ENCODE results near the gene HSPB3.
"Not testable (repeated sequence)": the region's sequence is repeated elsewhere in the genome, so short reads cannot be mapped to it uniquely, and the experiment has no call there.

The HSPB3 gene

GRCh38 chr5:54471398-54471797 lies 15.9 kb downstream of the HSPB3 start:
- H3K4me3 Mint-ChIP-seq, result no peak overlapping the region

DNA sequence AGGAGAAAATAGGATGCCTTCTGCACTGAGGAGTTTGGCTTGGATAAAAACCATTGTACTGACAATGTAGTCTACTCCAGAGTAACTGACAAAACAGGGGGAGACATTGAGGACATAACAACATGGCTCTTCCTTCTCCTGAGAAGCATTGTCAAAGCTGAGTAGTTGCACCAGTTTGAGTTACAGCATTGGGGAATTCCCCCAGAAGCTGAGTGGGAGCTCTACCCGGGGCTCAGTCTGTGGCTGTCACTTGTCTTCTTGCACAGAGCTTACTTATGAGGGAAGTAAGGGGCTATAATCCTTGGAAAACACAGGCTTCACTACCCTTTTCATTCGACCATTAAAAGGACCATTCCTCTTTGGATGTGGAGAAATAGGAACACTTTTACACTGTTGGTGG lies 21.2 kb downstream of the HSPB3 start:
- no peak overlapping the region for H3K27ac Mint-ChIP-seq

More at GRCh38 chr5:54471398-54471797, 15.9 kb downstream of the HSPB3 start:
- no peaks in the 10 kb centered on the region for H3K27me3 Mint-ChIP-seq
- no peak overlapping the region for H3K27ac Mint-ChIP-seq
- no peaks in the 10 kb centered on the region for H3K36me3 Mint-ChIP-seq (ENCODE audit: low read depth)
- no peaks in the 10 kb centered on the region for H3K9me3 Mint-ChIP-seq
- H3K4me1 Mint-ChIP-seq (ENCODE audit: low read depth), result peaks cover 10% of the 10 kb centered on the region

DNA sequence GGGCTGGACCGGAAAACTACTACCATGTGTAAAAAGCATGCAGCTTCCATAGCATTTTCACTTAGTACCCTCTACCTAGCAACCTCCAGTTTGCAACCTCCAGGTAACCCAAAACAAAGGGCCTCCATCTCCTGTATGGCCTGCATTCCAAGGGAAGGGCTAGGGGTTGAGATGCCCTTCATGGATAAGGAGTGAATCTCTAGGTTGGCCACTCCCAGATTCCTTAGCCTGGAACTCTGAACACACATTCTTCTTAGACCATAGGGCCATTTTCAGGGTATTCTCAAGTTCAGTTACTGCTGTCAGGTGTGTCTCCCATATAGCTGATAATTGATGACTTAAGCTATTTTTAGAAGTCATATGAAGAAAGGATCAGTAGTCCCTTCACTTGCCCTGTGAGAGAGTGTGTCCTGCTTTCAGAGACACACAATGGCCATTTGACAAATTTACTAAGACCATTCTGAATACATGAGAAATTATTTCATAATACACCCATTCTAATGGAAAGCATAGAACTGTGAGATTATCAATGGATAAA lies 22.5 kb downstream of the HSPB3 start:
- Mint-ChIP-seq H3K36me3 (ENCODE audit: low read depth) (no peaks in the 10 kb centered on the region), H3K4me1 (ENCODE audit: low read depth) (no peaks in the 10 kb centered on the region), H3K27ac (no peak overlapping the region), H3K4me3 (no peak overlapping the region), H3K27me3 (peaks cover 31% of the 10 kb centered on the region), H3K9me3 (no peaks in the 10 kb centered on the region)

More for the DNA sequence above, 21.2 kb downstream of the HSPB3 start:
- Mint-ChIP-seq H3K9me3 (no peaks in the 10 kb centered on the region), H3K27me3 (peaks cover 21% of the 10 kb centered on the region), H3K36me3 (ENCODE audit: low read depth) (no peaks in the 10 kb centered on the region), H3K4me3 (no peak overlapping the region), H3K4me1 (ENCODE audit: low read depth) (no peaks in the 10 kb centered on the region)

DNA sequence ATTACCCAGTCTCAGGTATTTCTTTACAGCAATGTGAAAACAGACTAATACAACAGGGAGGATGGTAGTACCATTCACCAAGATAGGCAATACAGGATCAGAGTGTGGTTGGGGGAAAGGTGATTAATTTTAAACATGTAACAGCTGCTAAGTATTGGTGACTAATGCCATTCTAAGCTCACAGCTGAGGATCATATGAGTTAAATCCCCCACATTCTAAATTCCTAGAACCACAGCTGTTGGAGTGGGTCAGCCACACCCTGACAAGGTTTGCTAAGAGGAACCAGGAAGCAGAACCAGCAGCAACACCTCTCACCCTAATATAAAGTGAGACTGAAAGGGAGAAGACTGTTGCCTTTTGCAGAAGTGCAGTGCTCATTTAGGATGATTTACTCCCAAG lies 24.8 kb downstream of the HSPB3 start:
- H3K27ac Mint-ChIP-seq, result no peak overlapping the region
- no peak overlapping the region for H3K4me3 Mint-ChIP-seq
- no peaks in the 10 kb centered on the region for H3K36me3 Mint-ChIP-seq (ENCODE audit: low read depth)
- no peaks in the 10 kb centered on the region for H3K9me3 Mint-ChIP-seq
- H3K27me3 Mint-ChIP-seq, result peaks cover 35% of the 10 kb centered on the region
- H3K4me1 Mint-ChIP-seq (ENCODE audit: low read depth), result no peaks in the 10 kb centered on the region

- Mint-ChIP-seq H3K4me3 (no peak overlapping the region), H3K27ac (no peak overlapping the region), H3K9me3 (no peaks in the 10 kb centered on the region), H3K27me3 (peaks cover 33% of the 10 kb centered on the region), H3K4me1 (ENCODE audit: low read depth) (no peaks in the 10 kb centered on the region), H3K36me3 (ENCODE audit: low read depth) (no peaks in the 10 kb centered on the region)
Observed at GRCh38 chr5:54484219-54484894, 28.9 kb downstream of the HSPB3 start.

DNA sequence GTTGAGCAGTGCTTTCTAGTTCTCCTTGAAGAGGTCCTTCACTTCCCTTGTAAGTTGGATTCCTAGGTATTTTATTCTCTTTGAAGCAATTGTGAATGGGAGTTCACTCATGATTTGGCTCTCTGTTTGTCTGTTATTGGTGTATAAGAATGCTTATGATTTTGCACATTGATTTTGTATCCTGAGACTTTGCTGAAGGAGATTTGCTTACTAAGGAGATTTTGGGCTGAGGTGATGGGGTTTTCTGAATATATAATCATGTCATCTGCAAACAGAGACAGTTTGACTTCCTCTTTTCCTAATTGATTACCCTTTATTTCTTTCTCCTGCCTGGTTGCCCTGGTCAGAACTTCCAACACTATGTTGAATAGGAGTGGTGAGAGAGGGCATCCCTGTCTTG lies 30.2 kb downstream of the HSPB3 start:
- not testable (repeated sequence) for H3K4me1 Mint-ChIP-seq (ENCODE audit: low read depth); H3K4me3 Mint-ChIP-seq; H3K27ac Mint-ChIP-seq; H3K9me3 Mint-ChIP-seq; H3K36me3 Mint-ChIP-seq (ENCODE audit: low read depth)
- H3K27me3 Mint-ChIP-seq, result peaks cover 24% of the 10 kb centered on the region

- not testable (repeated sequence) for H3K4me1 Mint-ChIP-seq (ENCODE audit: low read depth); H3K27me3 Mint-ChIP-seq; H3K4me3 Mint-ChIP-seq; H3K9me3 Mint-ChIP-seq; H3K36me3 Mint-ChIP-seq (ENCODE audit: low read depth); H3K27ac Mint-ChIP-seq
Observed at GRCh38 chr5:54489648-54489979, 34.1 kb downstream of the HSPB3 start.

DNA sequence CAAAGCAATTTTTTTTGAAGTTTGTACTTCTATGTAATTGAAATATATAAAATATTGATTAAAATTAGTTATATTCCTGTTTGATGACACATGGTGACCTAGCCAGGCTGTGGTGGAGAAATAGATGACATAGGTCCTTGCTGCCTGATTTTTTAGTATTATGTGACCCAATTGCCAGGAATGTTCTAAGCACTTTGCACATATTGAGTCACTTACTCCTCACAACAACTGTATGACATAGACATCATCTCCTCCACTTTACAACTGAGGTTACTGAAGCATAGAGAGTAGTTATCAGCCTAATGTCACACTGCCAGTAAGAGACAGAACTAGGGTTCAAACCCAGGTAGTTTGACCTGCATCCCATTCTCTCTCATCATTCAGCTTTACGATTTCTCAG lies 35.8 kb downstream of the HSPB3 start:
- H3K4me3 Mint-ChIP-seq, result no peak overlapping the region
- no peak overlapping the region for H3K27ac Mint-ChIP-seq
- peaks cover 5% of the 10 kb centered on the region for H3K27me3 Mint-ChIP-seq
- H3K36me3 Mint-ChIP-seq (ENCODE audit: low read depth), result no peaks in the 10 kb centered on the region
- H3K4me1 Mint-ChIP-seq (ENCODE audit: low read depth), result no peaks in the 10 kb centered on the region
- no peaks in the 10 kb centered on the region for H3K9me3 Mint-ChIP-seq

GRCh38 chr5:54492178-54492577 lies 36.7 kb downstream of the HSPB3 start:
- peaks cover 5% of the 10 kb centered on the region for H3K27me3 Mint-ChIP-seq
- no peaks in the 10 kb centered on the region for H3K36me3 Mint-ChIP-seq (ENCODE audit: low read depth)
- H3K4me3 Mint-ChIP-seq, result no peak overlapping the region
- H3K4me1 Mint-ChIP-seq (ENCODE audit: low read depth), result no peaks in the 10 kb centered on the region
- no peaks in the 10 kb centered on the region for H3K9me3 Mint-ChIP-seq
- no peak overlapping the region for H3K27ac Mint-ChIP-seq

DNA sequence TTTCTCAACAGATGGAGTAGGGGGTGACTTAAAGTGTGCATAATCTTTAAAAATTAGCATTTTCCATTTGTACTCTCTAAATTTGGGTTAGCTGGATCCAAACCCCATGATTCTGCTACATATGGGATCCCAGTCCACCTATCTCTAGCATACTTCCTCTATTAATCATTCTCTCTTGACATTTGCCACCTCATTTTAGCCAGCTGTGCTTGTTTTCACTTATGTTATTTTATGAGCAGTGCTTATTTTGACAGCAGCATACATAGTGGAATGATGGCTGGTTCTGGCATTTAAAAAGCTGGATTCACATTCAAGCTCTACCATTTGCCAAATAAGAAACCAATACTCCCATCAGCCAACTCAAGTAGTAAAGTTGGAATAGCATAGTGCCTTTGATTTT lies 39.5 kb downstream of the HSPB3 start:
- Mint-ChIP-seq H3K36me3 (ENCODE audit: low read depth) (no peaks in the 10 kb centered on the region), H3K27ac (no peak overlapping the region), H3K9me3 (peaks cover 15% of the 10 kb centered on the region), H3K27me3 (peaks cover 16% of the 10 kb centered on the region), H3K4me3 (no peak overlapping the region), H3K4me1 (ENCODE audit: low read depth) (no peaks in the 10 kb centered on the region)

Measured in stimulated activated naive CD8-positive, alpha-beta T cell treated with anti-CD3 and anti-CD28 coated beads, Interleukin-15, Interleukin-2, amounts not matched to agents 100 ng/mL and 50 ng/mL, for 24 hours (primary cell).